ENCODE data around the gene RUNX2. TPM values are rescaled to one million over a fixed set of nuclear protein-coding genes. Genes with fewer than 3 reads are reported as not detected.

RUNX2 gene
- total RNA-seq, 3 donors from 2014 or later = 2.0 to 4.4 (median 3.4) TPM

GRCh38 chr6:45689926-45690615, 361.9 kb downstream of the RUNX2 start:
- TF ChIP-seq CTCF (IDR thresholded peaks at IDR 0.05) = no peak
- ATAC-seq = no peak
- intact Hi-C loops (cut with DNase I, micrococcal nuclease) = no loop called here

GRCh38 chr6:45690846-45691245, 362.7 kb downstream of the RUNX2 start:
- H3K4me1 ChIP-seq (ENCODE audit: low read depth) = no peaks in the 10 kb centered on the region
- no peaks in the 10 kb centered on the region for H3K36me3 ChIP-seq (ENCODE audit: low read depth)
- DNase-seq (no peak), ATAC-seq (no peak)
- no peak for TF ChIP-seq CTCF (IDR thresholded peaks at IDR 0.05)
- intact Hi-C loops (cut with DNase I, micrococcal nuclease) = no loop called here
- H3K4me3 ChIP-seq = no peak overlapping the region
- no peaks in the 10 kb centered on the region for H3K9me3 ChIP-seq

More at GRCh38 chr6:45689926-45690615, 361.9 kb downstream of the RUNX2 start:
- Histone ChIP-seq H3K36me3 (ENCODE audit: low read depth) (no peaks in the 10 kb centered on the region), H3K4me3 (no peak overlapping the region), H3K9me3 (no peaks in the 10 kb centered on the region), H3K4me1 (ENCODE audit: low read depth) (no peaks in the 10 kb centered on the region)
- no peak for DNase-seq

- Histone ChIP-seq H3K36me3 (ENCODE audit: low read depth) (no peaks in the 10 kb centered on the region), H3K9me3 (no peaks in the 10 kb centered on the region), H3K4me3 (no peak overlapping the region), H3K4me1 (ENCODE audit: low read depth) (no peaks in the 10 kb centered on the region)
- DNase-seq = no peak
- TF ChIP-seq CTCF (IDR thresholded peaks at IDR 0.05) = no peak
- intact Hi-C loops (cut with DNase I, micrococcal nuclease) = no loop called here
- no peak for ATAC-seq
These were observed 363.3 kb downstream of the RUNX2 start for GRCh38 chr6:45691426-45691825.

GRCh38 chr6:45692021-45692420, 363.9 kb downstream of the RUNX2 start:
- no peak overlapping the region for H3K4me3 ChIP-seq
- intact Hi-C loops (cut with DNase I, micrococcal nuclease) = no loop called here
- H3K36me3 ChIP-seq (ENCODE audit: low read depth) = no peaks in the 10 kb centered on the region
- DNase-seq = no peak
- TF ChIP-seq CTCF (IDR thresholded peaks at IDR 0.05) = no peak
- H3K4me1 ChIP-seq (ENCODE audit: low read depth) = no peaks in the 10 kb centered on the region
- no peaks in the 10 kb centered on the region for H3K9me3 ChIP-seq
- ATAC-seq = no peak

- no peak for ATAC-seq
- H3K4me1 ChIP-seq (ENCODE audit: low read depth) = no peaks in the 10 kb centered on the region
These were observed 368.6 kb downstream of the RUNX2 start for GRCh38 chr6:45696738-45697137.

More at GRCh38 chr6:45696738-45697137, 368.6 kb downstream of the RUNX2 start:
- intact Hi-C loops (cut with DNase I, micrococcal nuclease) = no loop called here
- Histone ChIP-seq H3K9me3 (no peaks in the 10 kb centered on the region), H3K4me3 (no peak overlapping the region), H3K36me3 (ENCODE audit: low read depth) (no peaks in the 10 kb centered on the region)
- no peak for TF ChIP-seq CTCF (IDR thresholded peaks at IDR 0.05)
- DNase-seq = no peak
